ENCODE data around the gene CPA1. TPM values are rescaled to one million over a fixed set of nuclear protein-coding genes. Genes with fewer than 3 reads are reported as not detected.

The CPA1 gene
- total RNA-seq, 1 donor from 2014 or later = not detected

DNA sequence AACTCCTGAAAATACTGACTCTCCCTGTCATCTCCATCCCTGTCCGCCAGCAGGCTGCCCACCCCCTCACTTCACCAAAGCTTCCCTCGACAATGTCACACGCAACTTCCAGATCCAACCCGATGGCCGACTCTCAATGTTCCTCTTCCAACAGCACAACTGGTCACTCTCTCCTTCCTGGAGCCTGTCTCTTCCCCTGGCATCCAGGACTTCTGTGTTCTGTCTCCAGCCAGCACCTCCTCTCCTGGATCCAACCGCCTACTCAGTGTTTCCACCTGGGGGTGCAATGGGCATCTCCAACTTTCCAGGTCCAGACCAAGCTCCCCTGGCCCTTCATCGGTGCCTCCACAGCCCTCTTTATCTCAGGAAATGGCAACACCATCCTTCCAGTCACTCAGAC, 27.1 kb upstream of the CPA1 start:
- DNase-seq (ENCODE audit: extremely low read depth, low read depth, low spot score) = no peak

DNA sequence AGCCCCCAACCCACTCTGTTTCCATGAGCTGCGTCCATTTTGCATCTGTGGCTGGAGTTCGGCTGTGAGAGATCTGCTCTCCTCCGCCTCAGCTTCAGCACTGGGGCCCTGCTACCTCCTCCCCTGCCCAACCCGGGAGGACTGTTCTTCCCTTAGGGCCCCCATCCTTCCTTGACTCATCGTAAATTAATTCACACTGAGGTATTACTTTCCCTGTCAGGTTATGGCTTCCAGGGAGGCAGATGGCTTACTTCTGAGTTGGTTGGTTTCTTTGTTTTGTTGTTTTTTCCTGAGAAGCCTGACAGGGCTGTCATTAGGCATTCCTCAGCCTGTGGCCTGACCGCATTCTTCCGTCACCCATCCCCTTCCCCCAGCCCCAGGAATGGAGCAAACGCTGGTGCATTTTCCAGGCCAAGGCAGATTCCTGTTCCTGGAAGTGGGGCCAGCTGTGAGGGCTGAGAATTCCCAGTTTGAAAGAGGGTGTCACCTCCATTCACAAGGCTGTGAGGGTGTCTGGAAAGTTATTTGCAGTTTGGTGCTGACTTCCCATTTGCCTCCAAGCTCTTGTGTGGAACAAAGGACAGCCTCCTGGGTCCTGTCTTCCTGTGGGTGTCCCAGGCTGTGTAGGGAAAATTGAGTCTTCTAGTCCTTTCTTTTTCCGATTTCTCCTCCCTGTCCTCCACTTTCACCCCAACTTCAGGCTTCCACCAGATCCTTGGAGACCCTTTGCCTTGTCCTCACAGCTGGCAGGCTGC, 24.0 kb upstream of the CPA1 start:
- DNase-seq (ENCODE audit: extremely low read depth, low read depth, low spot score) = no peak

DNA sequence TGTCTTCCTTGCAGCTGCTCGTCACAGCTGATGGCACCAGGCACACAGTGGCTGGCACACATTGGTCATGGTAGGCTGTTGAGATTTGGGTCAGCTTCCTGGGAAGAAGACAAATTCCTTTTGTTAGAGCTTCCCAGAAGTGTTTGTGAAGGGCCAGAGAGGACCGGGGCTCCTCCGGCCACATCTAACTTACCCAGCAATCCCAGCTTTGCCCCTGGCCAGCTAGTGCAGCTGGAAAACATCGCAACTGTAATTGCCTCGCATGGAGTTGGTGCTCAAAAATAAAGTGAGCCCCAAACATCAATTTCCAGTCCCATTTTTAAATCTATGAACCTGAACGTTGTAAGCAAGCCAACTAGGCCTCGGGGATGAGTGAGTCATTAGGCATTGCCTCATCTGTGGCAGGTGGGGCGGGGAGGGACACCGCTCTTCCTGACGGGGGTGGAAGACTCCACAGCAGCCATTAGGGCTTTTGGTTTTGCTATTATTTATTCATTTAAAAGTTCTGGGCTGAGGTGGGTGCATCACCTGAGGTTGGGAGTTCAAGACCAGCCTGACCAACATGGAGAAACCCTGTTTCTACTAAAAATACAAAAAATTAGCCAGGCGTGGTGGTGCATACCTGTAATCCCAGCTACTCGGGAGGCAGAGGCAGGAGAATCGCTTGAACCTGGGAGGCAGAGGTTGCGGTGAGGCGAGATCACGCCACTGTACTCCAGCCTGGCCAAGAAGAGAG, 23.2 kb upstream of the CPA1 start:
- no peak for DNase-seq (ENCODE audit: extremely low read depth, low read depth, low spot score)

DNA sequence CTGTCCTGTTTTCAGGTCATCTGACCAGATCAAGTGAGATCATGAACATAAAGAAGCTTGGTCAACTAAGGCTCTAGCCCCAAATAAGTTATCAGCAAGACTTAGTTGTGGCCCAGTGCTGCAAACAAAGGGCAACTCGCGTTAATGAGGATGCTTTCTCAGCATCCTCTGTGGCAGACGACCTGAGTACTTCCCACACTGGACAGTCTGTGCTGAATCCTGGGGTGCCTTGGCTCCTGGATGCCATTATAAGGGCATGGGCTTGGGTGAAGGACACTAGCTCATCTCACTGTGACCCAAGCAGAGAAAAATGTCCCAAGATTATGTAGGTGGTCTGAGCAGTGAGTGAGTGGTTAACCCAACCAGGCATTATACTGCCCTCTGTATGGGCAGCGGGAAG, 21.8 kb upstream of the CPA1 start:
- DNase-seq (ENCODE audit: extremely low read depth, low read depth, low spot score) = no peak

DNA sequence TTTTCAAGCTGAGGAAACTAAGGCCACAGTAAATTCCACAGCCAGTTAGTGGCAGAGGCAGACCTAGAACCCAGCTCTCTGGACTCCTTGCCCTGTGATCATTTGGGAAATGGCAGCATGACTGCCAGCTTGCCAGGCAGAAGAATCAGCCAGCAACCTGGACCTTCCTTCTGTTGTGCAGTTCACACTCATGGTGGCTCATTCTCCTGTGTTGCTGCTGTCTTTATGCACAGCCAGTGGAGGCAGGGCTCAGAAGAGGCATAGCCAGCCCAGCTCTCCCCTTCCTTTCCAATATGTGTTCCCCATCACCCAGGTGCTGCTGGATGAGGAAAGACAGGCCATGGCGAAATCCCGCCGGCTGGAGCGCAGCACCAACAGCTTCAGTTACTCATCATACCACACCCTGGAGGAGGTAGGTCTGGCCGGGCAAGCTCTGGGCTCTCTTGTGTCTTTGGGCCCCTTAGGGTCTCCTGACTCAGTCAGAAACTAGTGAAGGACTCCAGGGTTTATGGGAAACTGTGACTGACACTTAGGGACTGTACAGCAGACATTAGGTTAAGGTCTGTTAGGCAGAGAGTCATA, 20.9 kb upstream of the CPA1 start:
- no peak for DNase-seq (ENCODE audit: extremely low read depth, low read depth, low spot score)

DNA sequence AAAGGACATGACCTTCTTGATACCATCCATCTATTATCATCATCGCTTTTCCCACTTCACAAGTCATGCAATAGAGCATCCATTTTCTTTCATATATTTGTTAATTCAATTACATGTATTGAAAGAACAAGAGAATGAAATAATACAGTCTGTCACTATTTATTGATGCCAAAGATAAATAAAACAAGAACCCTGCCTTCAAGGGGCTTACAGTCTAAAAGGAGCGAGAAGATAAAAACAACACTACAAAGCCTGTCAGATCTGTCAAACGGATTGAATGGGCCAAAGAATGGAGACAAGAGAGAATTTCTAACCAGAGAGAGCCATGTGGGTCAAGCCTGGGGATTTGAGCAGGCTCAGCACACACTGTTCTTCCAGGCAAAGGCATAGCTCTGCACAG, 19.8 kb upstream of the CPA1 start:
- DNase-seq (ENCODE audit: extremely low read depth, low read depth, low spot score) = no peak

DNA sequence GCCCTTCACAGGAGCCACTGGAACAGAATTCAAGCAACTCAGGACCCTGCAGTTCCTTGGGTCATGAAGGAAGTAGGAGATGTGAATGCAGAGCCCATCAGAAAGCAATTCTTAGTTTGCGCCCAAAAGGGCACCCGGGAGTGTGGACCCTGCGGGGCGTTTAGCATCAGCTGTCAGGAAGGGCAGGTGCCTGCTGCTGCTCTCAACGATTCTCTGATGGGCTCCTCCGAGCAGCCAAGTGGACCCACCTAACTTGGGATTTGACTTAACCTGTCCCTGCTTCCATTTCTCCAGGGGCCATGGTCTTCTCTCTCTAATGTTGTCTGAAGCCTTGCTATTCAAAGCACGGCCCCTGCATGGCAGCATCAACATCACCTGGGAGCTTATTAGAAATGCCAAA, 18.6 kb upstream of the CPA1 start:
- DNase-seq (ENCODE audit: extremely low read depth, low read depth, low spot score) = no peak

DNA sequence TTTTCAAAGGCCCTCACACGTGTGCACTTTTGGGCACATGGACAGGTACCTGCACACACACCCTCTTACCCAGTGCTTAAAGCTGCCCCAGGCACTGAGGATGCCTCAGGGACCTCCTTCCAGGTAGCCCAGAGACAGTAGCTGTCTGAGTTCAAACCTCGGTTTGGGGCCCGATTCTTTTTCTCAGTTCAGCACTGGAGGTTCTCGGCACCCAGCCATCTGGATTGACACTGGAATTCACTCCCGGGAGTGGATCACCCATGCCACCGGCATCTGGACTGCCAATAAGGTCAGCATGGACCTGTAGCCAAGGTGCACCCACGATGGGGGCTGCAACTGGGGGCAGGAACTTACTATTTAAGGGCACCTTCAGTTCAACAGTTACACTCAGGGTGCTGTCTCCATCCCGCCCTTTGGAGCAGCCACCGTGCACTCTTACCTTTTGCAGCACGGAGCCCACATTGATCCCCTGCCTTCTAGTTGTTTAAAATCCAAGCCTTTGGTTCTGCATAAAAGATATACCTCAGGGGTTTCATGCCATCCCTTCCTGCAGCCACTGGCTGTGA, 18.0 kb upstream of the CPA1 start:
- DNase-seq (ENCODE audit: extremely low read depth, low read depth, low spot score) = no peak

DNA sequence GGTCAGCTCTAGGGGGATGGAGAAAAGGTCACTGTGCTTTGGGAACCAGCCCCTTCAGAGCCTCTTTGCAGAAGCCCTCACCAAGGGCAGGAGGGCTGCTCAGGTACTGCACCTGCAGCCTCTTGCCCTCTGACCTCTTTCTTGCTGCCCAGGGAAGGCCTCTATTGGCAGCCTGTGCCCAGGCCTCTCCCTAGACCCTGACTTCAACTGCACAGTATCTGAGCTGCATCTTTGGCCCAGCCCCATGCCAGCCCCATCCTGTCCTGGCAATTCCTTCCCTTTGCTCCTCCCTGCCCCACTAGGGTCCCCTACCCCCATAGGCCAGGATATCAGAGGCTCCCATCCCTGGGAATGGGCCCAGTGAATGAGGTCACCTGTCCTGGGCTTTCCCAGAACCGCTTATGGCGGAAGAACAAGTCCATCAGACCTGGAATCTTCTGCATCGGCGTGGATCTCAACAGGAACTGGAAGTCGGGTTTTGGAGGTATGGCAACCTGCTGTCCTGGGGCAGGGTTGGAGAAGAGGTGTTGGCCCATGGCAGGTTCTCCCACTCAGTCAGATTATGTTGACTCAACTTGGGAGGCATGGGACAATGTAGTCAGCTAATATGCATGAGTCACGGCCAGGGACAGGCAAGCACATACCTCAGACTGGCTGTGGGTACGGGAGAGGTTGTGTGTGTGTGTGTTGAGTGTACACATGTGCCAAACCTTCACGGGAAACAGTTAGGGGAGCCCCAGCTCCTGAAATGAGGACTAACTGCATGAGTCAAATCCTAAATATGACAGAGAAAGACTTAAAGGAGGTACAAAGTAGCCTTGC, 17.1 kb upstream of the CPA1 start:
- DNase-seq (ENCODE audit: extremely low read depth, low read depth, low spot score) = no peak

DNA sequence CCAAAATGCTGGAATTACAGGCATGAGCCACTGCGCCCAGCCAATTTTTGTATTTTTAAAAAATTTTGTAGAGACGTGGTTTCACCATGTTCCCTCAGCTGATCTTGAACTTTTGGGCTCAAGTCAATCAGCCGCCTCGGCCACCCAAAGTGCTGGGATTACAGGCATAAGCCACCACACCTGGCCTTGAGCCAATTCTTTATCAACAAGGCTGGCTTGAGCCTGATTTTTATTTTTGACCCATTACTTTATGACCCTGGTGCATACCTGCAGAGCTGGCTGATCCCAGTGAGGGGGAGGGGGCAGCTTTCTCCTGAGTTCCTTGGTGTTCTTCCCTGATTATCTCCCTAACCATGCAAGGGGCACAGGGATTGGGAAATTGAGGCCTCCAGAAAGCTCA, 15.8 kb upstream of the CPA1 start:
- DNase-seq (ENCODE audit: extremely low read depth, low read depth, low spot score) = no peak

DNA sequence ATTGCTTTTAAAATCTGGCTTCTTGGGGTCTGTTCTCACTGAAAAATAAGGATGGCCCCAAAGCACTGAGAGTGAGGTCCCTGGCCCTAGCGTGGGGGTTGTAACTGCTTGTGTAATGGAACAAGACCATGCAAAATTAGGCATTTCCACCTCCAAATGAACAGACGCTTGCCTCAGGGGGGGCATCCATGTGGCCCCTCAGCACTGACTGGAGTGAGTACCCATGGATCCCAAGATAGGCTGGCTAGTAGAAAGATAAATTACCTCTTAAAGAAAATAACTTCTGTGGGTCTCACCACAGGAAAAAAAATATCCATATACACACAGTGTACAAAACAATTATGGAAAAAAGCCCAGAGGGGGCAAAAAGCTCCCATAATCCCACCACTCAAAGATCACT, 15.2 kb upstream of the CPA1 start:
- DNase-seq (ENCODE audit: extremely low read depth, low read depth, low spot score) = no peak

DNA sequence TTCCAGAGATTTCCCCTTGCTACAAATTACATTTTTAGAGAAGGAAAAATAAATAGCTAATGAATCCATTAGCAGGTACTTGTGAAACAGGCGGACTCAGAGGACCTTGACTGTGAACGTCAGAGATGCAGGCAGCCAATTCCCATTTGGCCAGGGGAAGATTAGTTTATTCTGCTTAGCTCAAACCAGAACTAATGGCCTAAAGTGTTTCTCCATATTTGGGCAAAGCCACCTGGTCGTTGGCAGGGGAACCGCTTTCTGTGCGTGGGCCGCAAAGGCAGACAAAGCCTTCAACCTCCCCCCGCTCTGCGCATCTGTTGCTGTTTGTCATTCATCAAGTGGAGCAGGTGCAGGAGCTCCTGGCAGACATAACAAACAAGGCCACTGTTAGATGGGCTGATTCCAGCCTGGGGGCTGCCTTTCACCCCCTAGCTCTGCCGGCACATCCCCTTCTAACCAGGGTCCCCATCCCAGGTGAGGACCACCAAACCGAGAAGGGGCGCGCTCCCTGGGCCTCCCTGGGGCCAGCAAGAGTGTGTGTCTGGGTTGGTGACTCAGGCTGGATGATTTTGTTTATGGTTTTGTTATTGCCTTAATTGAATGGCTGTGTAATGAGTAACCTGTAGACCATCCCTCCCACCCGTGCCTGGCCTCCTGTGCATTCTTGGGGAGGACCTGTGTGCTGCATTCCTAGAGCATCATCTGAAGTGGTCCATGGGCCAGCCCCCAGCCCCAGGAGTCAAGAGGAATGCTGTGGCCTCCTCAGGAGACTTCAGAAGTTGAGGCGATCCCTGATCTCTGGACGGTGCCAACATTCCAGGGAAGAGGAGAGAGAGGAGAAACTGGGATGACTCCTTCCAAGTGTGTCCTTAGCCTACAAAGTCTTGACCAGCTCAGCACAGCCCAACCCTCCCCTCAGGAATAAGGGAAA, 14.5 kb upstream of the CPA1 start:
- no peak for DNase-seq (ENCODE audit: extremely low read depth, low read depth, low spot score)

DNA sequence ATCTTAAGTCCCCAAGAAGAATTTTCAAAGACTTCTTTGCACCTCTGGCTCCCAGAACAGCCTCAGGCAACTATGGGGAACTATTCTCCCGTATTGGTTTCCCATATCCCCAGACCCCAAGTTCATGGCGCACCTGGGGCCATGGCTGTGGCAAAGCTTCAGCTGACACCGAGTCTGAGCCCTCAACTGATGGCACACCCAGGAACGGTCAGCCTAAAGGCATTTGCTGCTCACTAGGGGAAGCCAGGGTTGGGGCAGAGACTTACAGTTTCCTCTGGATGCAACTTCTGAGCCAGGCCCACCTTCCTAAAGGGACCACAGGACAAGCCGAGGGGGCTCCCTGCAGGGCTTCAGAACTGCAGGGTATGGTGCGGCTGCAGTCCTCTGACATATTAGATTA, 13.7 kb upstream of the CPA1 start:
- no peak for DNase-seq (ENCODE audit: extremely low read depth, low read depth, low spot score)

DNA sequence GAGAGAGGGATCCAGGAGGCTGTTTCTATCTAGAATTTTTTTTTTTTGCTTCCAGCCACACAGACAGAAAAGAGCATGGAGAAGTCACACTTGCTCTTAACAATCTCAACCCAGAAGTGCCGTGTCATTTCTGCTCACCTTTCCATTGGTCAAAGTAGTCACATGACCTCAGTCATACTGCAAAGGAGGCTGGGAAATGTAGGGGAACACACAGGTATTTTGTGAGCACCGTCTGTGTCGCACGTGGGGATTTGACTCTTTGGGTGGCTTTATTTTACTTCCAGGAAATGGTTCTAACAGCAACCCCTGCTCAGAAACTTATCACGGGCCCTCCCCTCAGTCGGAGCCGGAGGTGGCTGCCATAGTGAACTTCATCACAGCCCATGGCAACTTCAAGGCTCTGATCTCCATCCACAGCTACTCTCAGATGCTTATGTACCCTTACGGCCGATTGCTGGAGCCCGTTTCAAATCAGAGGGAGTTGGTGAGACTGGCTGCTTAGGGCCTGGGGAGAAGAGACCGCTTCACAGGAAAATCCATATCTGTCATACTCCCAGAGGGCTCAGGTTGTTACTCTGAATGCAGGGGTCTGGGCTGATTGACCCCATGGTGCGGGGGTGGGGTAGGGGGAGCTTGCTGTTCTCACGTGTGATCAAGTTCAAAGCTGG, 13.1 kb upstream of the CPA1 start:
- no peak for DNase-seq (ENCODE audit: extremely low read depth, low read depth, low spot score)

DNA sequence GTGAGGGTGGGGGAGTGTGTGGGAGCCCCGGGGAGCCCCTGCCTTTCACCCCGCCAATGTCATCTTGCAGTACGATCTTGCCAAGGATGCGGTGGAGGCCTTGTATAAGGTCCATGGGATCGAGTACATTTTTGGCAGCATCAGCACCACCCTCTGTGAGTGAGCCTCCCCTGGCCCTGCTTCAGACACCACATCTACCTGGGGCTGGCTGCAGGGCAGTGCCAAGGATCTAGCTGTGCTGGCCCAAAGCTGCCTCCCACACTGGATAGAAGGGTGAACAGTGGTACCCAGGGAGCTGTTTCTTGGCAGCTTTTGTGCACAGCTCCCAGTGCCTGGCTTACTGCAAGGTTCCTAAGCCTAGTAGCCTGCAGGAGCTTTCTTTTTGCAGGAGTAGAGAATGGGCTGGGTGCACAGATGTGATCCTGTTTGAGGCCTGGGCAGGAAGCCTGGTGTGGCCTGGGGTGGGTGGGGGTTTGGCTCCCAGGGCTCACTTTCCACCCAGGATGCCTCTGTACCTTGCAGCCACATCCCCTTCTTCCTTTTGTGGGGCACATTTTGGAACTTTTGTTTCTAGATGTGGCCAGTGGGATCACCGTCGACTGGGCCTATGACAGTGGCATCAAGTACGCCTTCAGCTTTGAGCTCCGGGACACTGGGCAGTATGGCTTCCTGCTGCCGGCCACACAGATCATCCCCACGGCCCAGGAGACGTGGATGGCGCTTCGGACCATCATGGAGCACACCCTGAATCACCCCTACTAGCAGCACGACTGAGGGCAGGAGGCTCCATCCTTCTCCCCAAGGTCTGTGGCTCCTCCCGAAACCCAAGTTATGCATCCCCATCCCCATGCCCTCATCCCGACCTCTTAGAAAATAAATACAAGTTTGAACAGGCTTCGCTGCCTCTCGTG, 12.2 kb upstream of the CPA1 start:
- DNase-seq (ENCODE audit: extremely low read depth, low read depth, low spot score) = no peak

DNA sequence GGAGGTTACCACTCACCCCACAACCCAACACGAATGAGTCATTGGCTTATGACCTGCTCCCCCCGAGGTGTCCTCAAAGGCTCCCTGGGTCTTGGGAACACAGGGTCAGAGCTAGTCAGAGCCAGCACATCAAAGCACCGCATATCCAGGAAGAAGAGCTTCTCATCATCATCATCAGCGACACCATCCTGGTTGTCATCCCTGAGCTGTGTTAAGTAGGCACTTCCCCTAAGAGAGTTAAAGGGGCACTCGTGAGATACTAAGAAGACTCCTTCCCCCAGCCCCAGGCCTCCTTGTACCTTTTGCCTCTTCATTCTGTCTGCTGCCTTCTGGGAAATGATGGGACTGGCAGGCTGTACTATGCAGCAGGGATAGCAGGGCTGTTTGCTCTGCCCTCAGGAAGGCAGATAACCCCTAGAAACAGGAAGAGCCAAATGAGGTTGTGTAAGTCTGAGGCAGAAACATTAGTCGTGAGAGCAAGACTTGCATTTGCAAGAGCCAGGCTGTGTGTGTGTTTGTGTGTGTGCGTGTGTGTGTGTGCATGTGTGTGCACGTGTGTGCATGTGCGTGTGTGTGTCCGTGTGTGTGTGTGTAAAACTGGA, 11.1 kb upstream of the CPA1 start:
- no peak for DNase-seq (ENCODE audit: extremely low read depth, low read depth, low spot score)

DNA sequence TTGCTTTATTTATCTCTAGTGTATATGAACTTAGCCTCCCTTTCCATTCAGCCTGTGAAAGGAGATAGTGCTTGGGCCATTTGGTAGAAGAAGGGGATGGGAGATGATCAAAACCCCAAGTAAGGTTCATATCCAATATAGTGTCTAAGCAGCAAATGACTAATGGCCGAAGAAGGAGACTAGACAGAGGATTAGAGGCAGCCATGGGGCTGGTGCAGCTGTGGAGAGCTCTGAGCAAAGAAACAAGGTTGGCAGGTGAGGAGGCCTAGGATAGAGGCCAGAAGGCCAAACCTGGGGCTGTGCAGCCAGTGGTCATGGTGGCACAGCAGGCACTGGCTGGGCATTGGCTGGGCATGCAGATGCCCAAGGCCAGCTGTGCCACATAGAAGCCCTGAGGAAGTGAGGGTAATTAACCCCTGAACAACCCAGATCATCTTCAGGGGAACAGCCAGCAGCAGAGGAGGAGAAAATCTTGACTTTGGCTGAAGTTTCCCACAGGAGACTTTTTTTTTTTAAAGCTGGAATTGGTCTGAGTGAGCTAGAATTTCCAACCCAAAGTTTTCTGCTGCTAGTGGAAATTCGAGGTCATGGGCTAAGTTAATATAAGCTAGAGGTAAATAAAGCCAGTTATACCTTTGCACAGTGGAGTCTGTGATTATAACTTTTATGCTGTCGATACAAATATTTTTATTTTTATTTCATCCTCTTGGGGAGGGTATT, 10.3 kb upstream of the CPA1 start:
- no peak for DNase-seq (ENCODE audit: extremely low read depth, low read depth, low spot score)

Data from glomerular endothelial cell (primary cell).